Activated T-helper 1 cell treated with Interleukin-2 at 50 U/mL for 16 hours (primary cell): ENCODE data around the gene STRN4.

Experiments used
- DNase-seq: peaks from one replicate; pipeline ENCODE4 v3.0.0-alpha.2; 2020; ENCODE audit warnings: low read depth

The STRN4 gene

GRCh38 chr19:46725036-46725820 lies 21.0 kb downstream of the STRN4 start:
- DNase-seq: no peak

GRCh38 chr19:46724468-46724867 lies 21.8 kb downstream of the STRN4 start:
- no peak for DNase-seq

DNA sequence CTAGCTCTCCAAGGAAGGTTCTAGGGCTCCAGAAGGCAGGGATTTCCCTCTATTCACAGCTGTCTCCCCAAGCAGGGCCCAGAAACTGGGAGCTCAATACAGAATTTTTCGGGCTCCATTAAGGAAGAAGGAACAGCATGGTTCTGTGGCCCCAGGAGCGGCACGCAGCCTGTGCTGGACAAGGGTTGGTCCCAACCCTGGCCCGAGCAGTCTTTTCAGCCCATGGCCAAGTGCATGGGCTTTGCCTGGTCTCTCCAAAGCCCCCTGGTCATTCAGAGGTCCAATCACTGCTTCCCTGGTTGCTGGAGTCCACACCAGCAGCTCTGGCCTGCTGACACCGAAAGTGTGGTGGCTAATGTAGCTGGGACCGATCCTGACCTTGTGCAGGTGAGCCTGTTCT lies 22.8 kb downstream of the STRN4 start:
- no peak for DNase-seq

- DNase-seq: no peak
Observed at GRCh38 chr19:46723023-46723461, 23.2 kb downstream of the STRN4 start.

DNA sequence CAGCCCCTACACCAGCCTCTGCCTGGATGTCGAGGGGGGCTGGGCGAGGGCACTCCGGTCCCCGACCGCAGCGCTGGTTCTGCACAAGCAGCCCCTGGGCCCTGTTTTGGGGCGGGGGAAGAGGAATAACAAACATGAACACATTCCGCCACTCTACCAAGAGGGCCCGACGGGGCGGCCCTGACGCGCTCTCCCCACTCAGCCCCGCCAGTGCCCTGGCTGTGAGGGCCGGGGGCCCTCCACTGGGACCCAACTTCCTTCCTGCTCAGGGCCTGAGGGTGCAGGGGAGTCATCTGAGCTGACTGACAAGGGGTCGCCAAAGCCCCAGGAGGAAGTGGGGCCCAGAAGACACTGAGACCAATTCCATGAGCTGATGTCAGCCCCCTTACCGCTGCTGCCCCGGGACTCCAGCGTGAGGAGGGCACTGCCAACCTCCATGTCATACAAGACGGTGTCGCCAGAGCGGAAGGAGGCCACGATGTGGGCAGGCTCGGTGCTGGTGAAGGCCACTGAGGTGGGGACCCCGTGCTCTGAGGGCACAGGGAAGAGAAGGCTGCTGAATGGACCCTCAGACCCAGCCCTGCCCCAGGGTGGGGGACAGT lies 23.7 kb downstream of the STRN4 start:
- DNase-seq: no peak

GRCh38 chr19:46722004-46722380 lies 24.3 kb downstream of the STRN4 start:
- no peak for DNase-seq

GRCh38 chr19:46721269-46722003 lies 24.8 kb downstream of the STRN4 start:
- no peak for DNase-seq

DNA sequence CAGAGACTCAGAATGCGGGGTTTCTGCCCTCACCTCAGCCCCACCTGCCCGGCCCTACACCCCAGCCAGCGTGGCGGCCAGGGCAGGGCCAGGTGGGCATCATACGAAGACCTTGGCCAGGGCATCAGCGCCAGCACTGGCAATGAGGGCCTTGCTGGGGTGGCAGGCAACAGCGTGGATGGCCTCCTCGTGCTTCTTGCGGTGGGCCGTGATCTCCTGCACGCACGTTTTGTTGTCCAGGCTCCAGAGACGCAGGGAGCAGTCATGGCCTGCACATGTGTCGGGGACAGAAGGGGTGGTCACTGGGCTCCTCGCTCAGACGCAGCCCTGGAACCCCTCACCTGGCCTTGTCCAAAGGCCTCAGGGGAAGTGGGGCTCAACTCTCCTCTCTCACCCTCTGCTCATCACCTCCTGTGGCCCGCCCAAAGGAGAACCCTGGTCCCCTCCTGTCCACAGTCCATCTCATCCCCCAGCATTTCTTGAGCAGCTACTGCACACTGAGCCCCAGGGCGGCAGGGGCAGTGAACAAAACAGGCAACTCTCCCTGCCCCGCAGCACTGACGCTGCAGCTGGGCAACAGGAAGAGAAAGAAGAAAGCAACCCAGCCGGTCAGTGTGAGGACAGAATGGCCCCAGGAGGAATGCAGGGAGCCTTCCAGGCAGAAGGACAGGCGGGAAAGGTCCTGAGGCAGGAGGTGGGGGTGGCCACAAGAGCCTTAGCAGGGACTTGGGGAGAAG lies 25.6 kb downstream of the STRN4 start:
- DNase-seq: no peak

DNA sequence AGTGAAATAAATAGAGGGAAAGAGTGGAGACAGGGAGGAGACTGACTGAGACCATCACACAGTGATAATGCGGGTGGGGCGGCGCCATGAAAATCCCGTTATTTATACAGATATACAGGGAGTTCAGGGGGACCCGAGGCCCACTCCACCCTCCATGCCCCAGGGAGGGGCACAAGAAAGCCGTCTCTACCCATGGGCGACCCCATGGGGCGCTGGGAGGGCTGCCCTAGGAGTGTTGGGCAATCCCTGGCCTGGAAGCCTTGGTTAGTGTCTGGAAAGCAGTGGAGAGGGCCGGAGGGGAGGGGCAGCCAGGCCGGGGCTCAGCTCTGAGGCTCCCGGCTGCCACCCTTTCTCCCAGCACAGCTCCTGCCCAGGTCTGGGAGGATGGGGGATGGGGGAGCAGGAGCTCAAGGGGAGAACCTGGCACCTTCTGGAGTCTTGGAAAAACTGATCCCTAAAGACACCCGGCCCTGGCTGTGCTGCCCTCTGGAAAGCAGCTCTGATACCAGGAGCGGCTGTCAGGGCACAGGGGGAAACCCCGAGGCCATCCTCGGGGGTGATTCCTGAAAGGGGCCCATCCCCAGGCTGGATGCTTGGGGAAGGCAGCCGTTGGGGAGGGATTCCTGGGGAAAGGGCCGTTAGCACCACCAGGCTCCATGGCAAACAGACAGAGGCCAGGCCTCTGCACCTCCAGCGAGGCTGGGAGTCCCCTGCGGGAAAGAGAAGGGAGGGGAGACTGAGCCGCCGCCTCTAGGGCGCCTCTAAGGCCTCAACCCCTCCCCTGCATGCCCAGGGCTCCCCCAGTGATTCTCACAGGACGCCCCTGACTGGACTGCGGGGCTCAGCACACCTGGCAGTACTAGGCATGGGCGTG lies 26.4 kb downstream of the STRN4 start:
- DNase-seq: no peak

GRCh38 chr19:46718934-46719622 lies 27.2 kb downstream of the STRN4 start:
- DNase-seq: no peak

- peak; percentile 50 for DNase-seq
Observed at GRCh38 chr19:46718157-46718933, 27.9 kb downstream of the STRN4 start.

DNA sequence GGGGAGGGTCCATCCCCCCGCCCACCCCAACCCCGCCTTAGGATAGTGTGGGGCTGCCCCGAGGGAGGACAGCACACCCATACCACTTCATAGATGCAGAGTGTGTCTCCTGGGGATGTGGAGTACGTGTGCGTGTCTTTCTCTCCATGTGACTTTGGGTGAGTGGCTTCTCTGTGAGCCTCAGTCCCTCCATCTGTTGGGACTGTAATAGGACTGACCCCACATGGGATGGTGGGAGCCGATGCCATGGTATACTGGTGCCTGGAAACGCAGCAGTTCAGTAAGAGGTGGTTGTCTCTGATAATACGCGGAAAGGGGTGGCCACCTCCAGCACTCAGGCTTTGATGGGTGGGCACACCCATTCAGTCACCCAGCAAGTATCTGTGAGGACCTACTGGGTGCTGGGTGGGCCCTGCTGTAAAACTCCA lies 28.5 kb downstream of the STRN4 start:
- DNase-seq: no peak

DNA sequence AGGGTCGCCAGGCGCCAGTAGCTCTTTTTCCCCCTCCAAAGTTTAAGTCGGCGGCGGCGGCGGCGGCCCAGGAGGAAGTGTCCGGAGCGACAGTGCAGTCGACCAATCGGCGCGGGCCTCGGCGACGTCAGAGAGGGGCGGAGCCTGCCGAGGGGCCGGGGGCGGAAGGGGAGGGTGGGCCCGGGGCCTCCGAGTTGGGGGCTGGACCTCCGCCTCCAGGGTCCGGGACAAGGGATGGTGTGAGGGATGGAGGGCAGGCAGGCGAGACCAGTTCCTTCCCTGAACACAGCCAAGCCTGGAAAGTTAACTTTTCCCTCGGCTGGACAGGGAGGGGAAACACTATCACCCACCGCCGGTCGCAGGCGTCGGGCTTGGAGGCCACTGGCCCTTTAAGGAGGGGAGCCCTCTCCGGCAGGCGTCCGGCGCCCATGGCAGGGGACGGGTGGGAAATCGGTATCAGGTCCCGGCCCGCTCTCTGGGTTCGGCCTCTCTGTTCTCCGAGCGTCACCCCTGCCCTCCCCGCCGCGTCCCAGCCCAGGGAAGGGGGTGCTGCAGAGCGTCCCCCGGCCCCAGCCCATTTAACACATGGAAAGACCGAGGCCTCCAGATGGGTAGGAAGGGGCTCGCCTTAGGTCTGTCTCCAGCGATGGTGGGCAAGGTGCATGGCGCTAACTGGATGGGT lies 29.1 kb downstream of the STRN4 start, which contains the start of gene PRKD2:
PRKD2 (minus strand) TSS at position 81 of the 682 bp plus-strand sequence. CDS start 744 bp downstream, outside the sequence.
- peak; percentile 76 for DNase-seq

DNA sequence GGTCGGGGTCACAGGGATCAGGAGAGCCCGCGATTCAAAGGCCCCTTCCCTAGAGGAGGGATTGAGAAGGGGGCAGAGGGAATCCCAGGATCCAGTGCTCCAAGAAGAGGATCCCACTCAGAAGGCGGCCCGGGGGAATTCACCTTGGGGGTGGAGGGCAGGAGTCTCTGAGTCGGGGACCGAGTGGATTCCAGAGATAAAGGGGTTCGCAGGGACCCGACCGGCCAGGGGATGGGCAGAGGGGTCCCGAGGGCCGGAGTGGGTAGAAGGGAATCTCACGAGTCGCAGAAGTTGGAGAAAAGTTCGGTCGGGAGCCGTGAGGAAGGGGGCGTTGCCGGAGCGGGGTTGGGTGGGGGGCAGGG lies 29.6 kb downstream of the STRN4 start:
- no peak for DNase-seq

- no peak for DNase-seq
Observed at GRCh38 chr19:46715975-46716671, 30.1 kb downstream of the STRN4 start.

GRCh38 chr19:46715620-46715974 lies 30.7 kb downstream of the STRN4 start:
- no peak for DNase-seq

- no peak for DNase-seq
Observed at GRCh38 chr19:46714444-46715106, 31.7 kb downstream of the STRN4 start.

- DNase-seq: peak; percentile 61
Observed at GRCh38 chr19:46713781-46714443, 32.3 kb downstream of the STRN4 start.
